ENCODE measurements around the gene FUZ. TPM values are rescaled to one million over a fixed set of nuclear protein-coding genes. Genes with fewer than 3 reads are reported as not detected.

Gene FUZ
- total RNA-seq, 1 donor from 2014 or later, result 23.9 TPM

- no peak for DNase-seq (ENCODE audit: low read depth, low spot score)
Measured at GRCh38 chr19:49807904-49808675, 5.0 kb downstream of the FUZ start.

GRCh38 chr19:49807058-49807903, 5.8 kb downstream of the FUZ start:
- no peak for DNase-seq (ENCODE audit: low read depth, low spot score)

- DNase-seq (ENCODE audit: low read depth, low spot score), result no peak
Measured at GRCh38 chr19:49806620-49806959, 6.5 kb downstream of the FUZ start.

- no peak for DNase-seq (ENCODE audit: low read depth, low spot score)
Measured at GRCh38 chr19:49805822-49806619, 7.1 kb downstream of the FUZ start.

- DNase-seq (ENCODE audit: low read depth, low spot score), result no peak
Measured at GRCh38 chr19:49803529-49803856, 9.6 kb downstream of the FUZ start.

GRCh38 chr19:49802836-49803528, 10.1 kb downstream of the FUZ start:
- DNase-seq (ENCODE audit: low read depth, low spot score), result no peak

- no peak for DNase-seq (ENCODE audit: low read depth, low spot score)
Measured at GRCh38 chr19:49801966-49802661, 11.0 kb downstream of the FUZ start.

- no peak for DNase-seq (ENCODE audit: low read depth, low spot score)
Measured at GRCh38 chr19:49801401-49801888, 11.6 kb downstream of the FUZ start.

GRCh38 chr19:49800771-49801170, 12.3 kb downstream of the FUZ start:
- no peak for DNase-seq (ENCODE audit: low read depth, low spot score)

GRCh38 chr19:49799798-49800376, 13.2 kb downstream of the FUZ start:
- no peak for DNase-seq (ENCODE audit: low read depth, low spot score)

- no peak for DNase-seq (ENCODE audit: low read depth, low spot score)
Measured at GRCh38 chr19:49799271-49799797, 13.8 kb downstream of the FUZ start.

- no peak for DNase-seq (ENCODE audit: low read depth, low spot score)
Measured at GRCh38 chr19:49798574-49798973, 14.5 kb downstream of the FUZ start.

- DNase-seq (ENCODE audit: low read depth, low spot score), result no peak
Measured at GRCh38 chr19:49795615-49796014, 17.5 kb downstream of the FUZ start.

GRCh38 chr19:49793561-49793840, 19.6 kb downstream of the FUZ start:
- DNase-seq (ENCODE audit: low read depth, low spot score), result no peak

- DNase-seq (ENCODE audit: low read depth, low spot score), result no peak
Measured at GRCh38 chr19:49792829-49793560, 20.1 kb downstream of the FUZ start.

GRCh38 chr19:49791776-49792445, 21.2 kb downstream of the FUZ start:
- DNase-seq (ENCODE audit: low read depth, low spot score), result no peak

- DNase-seq (ENCODE audit: low read depth, low spot score), result no peak
Measured at GRCh38 chr19:49790866-49791265, 22.2 kb downstream of the FUZ start.

GRCh38 chr19:49788857-49789256, 24.2 kb downstream of the FUZ start:
- no peak for DNase-seq (ENCODE audit: low read depth, low spot score)

GRCh38 chr19:49787746-49788145, 25.3 kb downstream of the FUZ start:
- DNase-seq (ENCODE audit: low read depth, low spot score), result no peak

All from pulmonary artery endothelial cell (primary cell).